HFF-Myc (cell line): ENCODE data around the gene AKAP8L.

Experiments
- DNase-seq: peaks from one replicate; pipeline ENCODE4 v3.0.0-alpha.2; 2011; ENCODE audit warnings: low read depth; ENCODE audit errors: extremely low read depth
- H3K4me3 ChIP-seq: replicated peaks from 2 replicates; pipeline ENCODE4 v1.5.1; 2011; ENCODE audit warnings: low read depth, mild to moderate bottlenecking, control low read depth, low read length
- CTCF ChIP-seq: IDR thresholded peaks from 2 replicates; pipeline ENCODE4 v1.5.1; 2012; ENCODE audit warnings: mild to moderate bottlenecking, low read depth, low read length, control low read depth; ENCODE audit errors: missing control alignments

AKAP8L gene

GRCh38 chr19:15443325-15443724 lies 24.5 kb upstream of the AKAP8L start:
- DNase-seq: no peak
- TF ChIP-seq CTCF: no peak
- no peak overlapping the region for H3K4me3 ChIP-seq

GRCh38 chr19:15442142-15442920 lies 23.5 kb upstream of the AKAP8L start:
- TF ChIP-seq CTCF: no peak
- H3K4me3 ChIP-seq: no peak overlapping the region
- no peak for DNase-seq

GRCh38 chr19:15441317-15441716 lies 22.5 kb upstream of the AKAP8L start:
- TF ChIP-seq CTCF: no peak
- DNase-seq: no peak
- H3K4me3 ChIP-seq: no peak overlapping the region

GRCh38 chr19:15439821-15440641 lies 21.2 kb upstream of the AKAP8L start:
- TF ChIP-seq CTCF: no peak
- no peak overlapping the region for H3K4me3 ChIP-seq

GRCh38 chr19:15439078-15439799 lies 20.5 kb upstream of the AKAP8L start:
- no peak for DNase-seq
- no peak for TF ChIP-seq CTCF

More at GRCh38 chr19:15439821-15440641, 21.2 kb upstream of the AKAP8L start:
- no peak for DNase-seq

GRCh38 chr19:15438577-15438976 lies 19.8 kb upstream of the AKAP8L start:
- no peak overlapping the region for H3K4me3 ChIP-seq
- no peak for TF ChIP-seq CTCF
- DNase-seq: no peak

More at GRCh38 chr19:15439078-15439799, 20.5 kb upstream of the AKAP8L start:
- no peak overlapping the region for H3K4me3 ChIP-seq
